Spinal cord (tissue), 10 donors: Measurements from ENCODE around the gene CEP164. TPM values are rescaled to one million over a fixed set of nuclear protein-coding genes. Genes with fewer than 3 reads are reported as not detected.
"Not testable (repeated sequence)": the region's sequence is repeated elsewhere in the genome, so short reads cannot be mapped to it uniquely, and the experiment has no call there.

Experiments used
- DNase-seq, 6 donors: peaks; one replicate each; pipeline versions ENCODE4 v3.0.0 to v3.0.0-alpha.2; 2013 to 2015; ENCODE audit warnings: low spot score in 6 of 6, low read depth in 4 of 6
- H3K27ac ChIP-seq: one replicate; pipeline ENCODE4 v1.5.1; 2013; ENCODE audit warnings: low read depth, low read length, control low read depth
- H3K27me3 ChIP-seq: one replicate; pipeline ENCODE4 v1.6.1; 2013; ENCODE audit warnings: low read length; ENCODE audit not compliant: control insufficient read depth, insufficient read depth
- H3K36me3 ChIP-seq: one replicate; pipeline ENCODE4 v1.6.1; 2013; ENCODE audit warnings: low read length; ENCODE audit not compliant: control insufficient read depth, insufficient read depth
- H3K4me1 ChIP-seq: one replicate; pipeline ENCODE4 v1.6.1; 2013; ENCODE audit warnings: low read length; ENCODE audit not compliant: control insufficient read depth, insufficient read depth
- H3K4me3 ChIP-seq: one replicate; pipeline ENCODE4 v1.5.1; 2013; ENCODE audit warnings: low read depth, low read length, control low read depth
- H3K9me3 ChIP-seq: one replicate; pipeline ENCODE4 v1.6.1; 2013; ENCODE audit warnings: low read length; ENCODE audit not compliant: control insufficient read depth, insufficient read depth
- WGBS: methylation state at CpG from one replicate; pipeline ENCODE4 v1.1.5; 2013; ENCODE audit warnings: missing lambda C conversion rate; ENCODE audit not compliant: insufficient coverage; 5-methylcytosine and 5-hydroxymethylcytosine counted together
- polyA plus RNA-seq, 2 donors: library from polyadenylated mRNA; unstranded; fragments of 120-200 nt; gene quantifications; one replicate each; pipeline ENCODE4 v1.2.1, GENCODE V29; 2013; ENCODE audit not compliant: insufficient read length in 2 of 2
- total RNA-seq, 2 donors: library from RNA; depleted of rRNA in 1 of 2; stranded (reverse); fragments of 120-200 nt in 1 of 2; fragments of >200 nt in 1 of 2; gene quantifications; one replicate each; pipeline versions ENCODE4 v1.2.3 to v1.2.4, GENCODE V29; 2013 to 2014
- donor health status: healthy.

The CEP164 gene
- total and polyA plus RNA-seq, 4 donors = 15.3 to 41.3 (median 29.7) TPM

DNA sequence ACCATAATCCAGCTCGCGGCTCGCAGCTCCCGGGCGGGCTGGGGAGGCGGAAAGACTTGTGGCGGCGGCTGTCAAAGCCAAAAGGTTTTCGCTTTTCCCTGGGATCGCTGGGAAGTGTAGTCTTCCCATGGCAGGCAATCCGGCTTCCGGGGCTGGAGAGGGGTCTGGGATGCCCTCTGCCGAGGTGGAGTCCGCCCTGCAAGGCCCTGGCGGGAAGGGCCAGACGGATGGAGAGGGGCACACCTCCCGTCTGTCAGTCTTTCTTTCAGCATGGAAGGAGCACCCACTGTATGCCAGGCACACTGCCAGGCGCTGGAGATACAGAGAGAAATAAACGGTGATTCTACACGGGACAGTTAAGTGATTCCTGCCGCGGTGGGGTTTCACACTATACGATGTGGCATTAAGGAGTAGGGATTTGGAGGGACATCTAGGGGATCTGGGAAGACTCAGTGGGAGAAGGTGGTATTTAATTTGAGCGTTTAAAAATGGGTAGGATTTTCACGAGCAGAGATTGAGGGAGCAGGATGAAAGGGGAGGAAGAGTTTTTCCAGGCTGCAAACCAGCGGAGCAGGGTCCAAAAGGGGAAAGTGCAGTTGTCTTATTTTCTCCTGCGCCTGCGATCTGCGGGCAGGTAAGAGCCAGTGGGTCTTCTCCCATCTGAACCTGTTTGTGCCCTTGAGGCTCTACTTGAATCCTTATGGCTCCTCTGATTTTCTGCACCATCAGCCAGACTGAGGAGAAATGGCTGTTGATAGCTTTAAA, 11.3 kb upstream of the CEP164 start, which contains the start of gene BACE1:
BACE1 (minus strand) TSS at position 60 of the 765 bp plus-strand sequence. CDS start 461 bp downstream, outside the sequence.
- H3K27ac ChIP-seq = peak within 1 kb of the TSS; percentile 33
- H3K27me3 ChIP-seq = no peaks in the 10 kb centered on the region
- H3K9me3 ChIP-seq = no peaks in the 10 kb centered on the region
- peak; percentile 70 to 97 (median 82) for DNase-seq
- peaks cover 7% of the 10 kb centered on the region for H3K36me3 ChIP-seq
- peak within 1 kb of the TSS; percentile 68 for H3K4me3 ChIP-seq
- WGBS = 7% methylated on average over 28 of the region's 29 CpGs
- peaks cover 27% of the 10 kb centered on the region for H3K4me1 ChIP-seq

DNA sequence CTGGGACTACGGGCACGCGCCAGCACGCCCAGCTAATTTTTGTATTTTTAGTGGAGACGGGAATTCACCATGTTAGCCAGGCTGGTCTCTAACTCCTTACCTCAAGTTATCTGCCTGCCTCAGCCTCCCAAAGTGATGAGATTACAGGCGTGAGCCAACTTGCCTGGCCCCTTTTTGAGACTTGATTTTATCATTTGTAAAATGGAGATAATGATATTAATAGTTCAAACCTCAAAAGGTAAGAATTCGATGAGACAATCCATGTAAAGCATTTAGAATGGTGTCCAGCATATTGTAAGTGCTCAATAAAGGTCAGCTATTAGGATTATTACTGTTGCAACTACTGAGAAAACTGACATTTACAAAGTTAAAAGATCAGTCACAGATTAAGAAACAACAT, 8.9 kb upstream of the CEP164 start:
- Histone ChIP-seq H3K27me3 (no peaks in the 10 kb centered on the region), H3K9me3 (no peaks in the 10 kb centered on the region), H3K36me3 (peaks cover 4% of the 10 kb centered on the region), H3K4me3 (no peak overlapping the region), H3K4me1 (peaks cover 27% of the 10 kb centered on the region), H3K27ac (no peak overlapping the region)
- DNase-seq = no peak
- 96% methylated on average over 4 of the region's 7 CpGs for WGBS

DNA sequence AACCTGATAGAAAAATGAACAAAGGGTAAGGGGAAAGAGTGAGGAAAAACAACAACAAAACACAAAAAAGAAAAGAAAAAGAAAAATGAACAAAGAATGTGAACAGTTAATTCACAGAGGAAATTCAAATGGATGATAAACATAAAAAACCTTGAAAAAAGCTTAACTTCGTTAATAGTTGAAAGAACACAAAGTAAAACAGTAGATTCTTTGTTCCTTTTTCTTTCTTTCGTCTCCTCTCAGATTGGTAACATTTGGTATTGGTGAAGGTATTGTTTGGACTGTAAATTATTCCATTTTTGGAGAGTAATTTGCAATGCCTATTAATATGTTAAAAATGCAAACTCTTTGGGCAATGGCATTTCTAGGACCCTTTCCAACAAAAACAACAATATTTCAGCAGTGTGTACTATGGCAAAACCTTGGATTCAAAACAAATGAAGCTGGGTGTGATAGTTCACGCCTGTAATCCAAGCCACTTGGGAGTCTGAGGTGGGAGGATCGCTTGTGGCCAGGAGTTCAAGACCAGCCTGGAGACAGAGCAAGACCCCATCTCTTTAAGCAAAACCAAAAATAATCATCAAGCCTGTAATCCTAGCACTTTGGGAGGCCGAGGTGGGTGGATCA, 8.3 kb upstream of the CEP164 start:
- Histone ChIP-seq H3K27me3 (no peaks in the 10 kb centered on the region), H3K27ac (no peak overlapping the region), H3K4me1 (peaks cover 22% of the 10 kb centered on the region), H3K9me3 (no peaks in the 10 kb centered on the region), H3K36me3 (peaks cover 3% of the 10 kb centered on the region), H3K4me3 (no peak overlapping the region)
- WGBS = 100% methylated on average over 1 of the region's 5 CpGs
- peak in 1 of 6 donors; percentile 7 for DNase-seq

DNA sequence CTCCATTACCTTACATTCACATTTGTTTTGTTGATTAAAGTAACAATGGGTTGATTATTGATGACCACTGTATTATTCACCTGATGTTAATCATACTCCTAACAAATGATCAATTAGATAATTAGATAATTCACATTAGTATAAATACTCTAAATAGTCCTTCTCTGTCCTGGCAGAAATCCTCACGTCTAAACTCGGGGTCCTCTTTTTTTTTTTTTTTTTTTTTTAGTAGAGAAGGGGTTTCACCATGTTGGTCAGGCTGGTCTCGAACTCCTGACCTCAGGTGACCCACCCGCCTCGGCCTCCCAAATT, 443 bp upstream of the CEP164 start:
- WGBS = 0% methylated on average over 2 of the region's 5 CpGs
- Histone ChIP-seq H3K4me1 (peaks cover 18% of the 10 kb centered on the region), H3K4me3 (peak overlapping the region; percentile 92), H3K27ac (peak overlapping the region; percentile 96)
- not testable (repeated sequence) for H3K36me3 ChIP-seq, H3K27me3 ChIP-seq, H3K9me3 ChIP-seq, DNase-seq

DNA sequence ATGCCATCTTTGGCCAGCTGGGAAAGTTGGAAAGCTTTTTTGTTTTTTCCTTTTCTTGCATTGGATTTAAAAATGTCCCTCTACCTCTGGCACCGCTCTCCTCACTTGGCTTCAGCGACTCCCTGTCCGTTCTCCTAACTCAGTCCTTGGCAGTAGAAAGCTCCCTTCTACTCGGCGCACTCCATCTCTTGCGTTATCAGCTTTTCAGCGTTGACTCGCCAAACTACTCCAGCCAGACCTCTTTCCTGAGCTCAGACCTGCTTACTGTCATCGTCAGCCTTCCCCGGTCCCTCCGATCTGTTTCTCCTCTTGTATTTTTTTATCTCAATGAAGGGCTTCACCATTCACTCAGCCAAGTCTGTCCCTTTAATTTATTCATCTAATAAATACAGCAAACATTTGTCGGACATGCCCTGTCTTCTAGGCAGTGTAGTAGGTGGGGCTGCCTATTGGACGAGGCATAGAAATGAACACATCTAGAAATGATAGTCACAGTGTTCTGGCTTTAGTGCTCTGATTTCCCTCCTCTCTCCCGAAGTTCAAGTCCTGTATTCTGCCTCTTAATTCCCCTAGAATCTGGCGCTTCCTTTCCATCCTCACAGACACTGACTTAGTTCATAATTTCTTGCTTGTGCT, 839 bp downstream of the CEP164 start:
- H3K9me3 ChIP-seq = no peaks in the 10 kb centered on the region
- peaks cover 2% of the 10 kb centered on the region for H3K36me3 ChIP-seq
- peak overlapping the region; percentile 92 for H3K4me3 ChIP-seq
- no peaks in the 10 kb centered on the region for H3K27me3 ChIP-seq
- peaks cover 18% of the 10 kb centered on the region for H3K4me1 ChIP-seq
- WGBS = 13% methylated on average over 12 of the region's 15 CpGs
- peak in 2 of 6 donors; percentile 22 to 61 for DNase-seq
- H3K27ac ChIP-seq = peak overlapping the region; percentile 96

DNA sequence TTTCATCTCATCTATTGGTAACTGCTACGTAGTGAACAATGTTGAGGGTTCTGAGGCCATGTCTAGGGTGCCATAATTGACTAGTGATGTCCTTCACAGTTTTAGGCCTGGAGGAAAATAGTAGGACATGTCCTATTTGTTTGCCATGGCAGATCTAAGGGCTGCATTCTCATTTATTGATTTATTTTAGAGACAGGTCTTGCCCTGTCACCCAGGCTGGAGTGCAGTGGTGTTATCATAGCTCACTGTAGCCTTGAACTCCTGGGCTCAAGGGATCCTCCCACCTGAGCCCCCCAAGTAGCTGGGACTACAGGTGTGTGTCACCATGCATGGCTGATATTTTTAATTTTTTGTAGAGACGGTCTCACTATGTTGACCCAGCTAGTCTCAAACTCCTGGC, 5.2 kb downstream of the CEP164 start:
- Histone ChIP-seq H3K4me1 (peaks cover 18% of the 10 kb centered on the region), H3K9me3 (no peaks in the 10 kb centered on the region), H3K4me3 (no peak overlapping the region), H3K27me3 (no peaks in the 10 kb centered on the region), H3K27ac (no peak overlapping the region), H3K36me3 (peaks cover 15% of the 10 kb centered on the region)
- WGBS = 42% methylated on average over 2 of the region's 2 CpGs
- DNase-seq = no peak

DNA sequence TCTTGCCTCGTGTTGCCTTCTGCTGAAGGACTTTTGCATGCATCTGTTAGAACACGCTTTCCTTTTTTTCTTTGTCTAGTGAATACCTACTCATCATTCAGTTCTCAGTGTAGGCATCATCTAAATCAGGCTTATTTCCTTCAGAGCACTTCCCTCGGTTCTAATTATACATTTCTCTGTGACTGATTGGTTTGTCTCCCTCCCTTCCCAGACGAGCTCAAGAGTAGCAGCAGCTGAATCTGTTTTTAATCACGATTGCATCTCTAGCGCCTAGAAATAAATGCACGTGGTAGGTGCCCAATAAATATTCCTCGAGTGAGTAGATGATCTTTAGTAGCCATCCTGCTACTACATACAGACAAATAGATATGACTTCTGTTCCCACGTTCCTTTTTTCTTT, 6.3 kb downstream of the CEP164 start:
- no peaks in the 10 kb centered on the region for H3K9me3 ChIP-seq
- peaks cover 19% of the 10 kb centered on the region for H3K36me3 ChIP-seq
- H3K27ac ChIP-seq = no peak overlapping the region
- H3K4me3 ChIP-seq = no peak overlapping the region
- peak in 2 of 6 donors; percentile 38 to 75 for DNase-seq
- no peaks in the 10 kb centered on the region for H3K27me3 ChIP-seq
- 59% methylated on average over 6 of the region's 9 CpGs for WGBS
- H3K4me1 ChIP-seq = peaks cover 11% of the 10 kb centered on the region

DNA sequence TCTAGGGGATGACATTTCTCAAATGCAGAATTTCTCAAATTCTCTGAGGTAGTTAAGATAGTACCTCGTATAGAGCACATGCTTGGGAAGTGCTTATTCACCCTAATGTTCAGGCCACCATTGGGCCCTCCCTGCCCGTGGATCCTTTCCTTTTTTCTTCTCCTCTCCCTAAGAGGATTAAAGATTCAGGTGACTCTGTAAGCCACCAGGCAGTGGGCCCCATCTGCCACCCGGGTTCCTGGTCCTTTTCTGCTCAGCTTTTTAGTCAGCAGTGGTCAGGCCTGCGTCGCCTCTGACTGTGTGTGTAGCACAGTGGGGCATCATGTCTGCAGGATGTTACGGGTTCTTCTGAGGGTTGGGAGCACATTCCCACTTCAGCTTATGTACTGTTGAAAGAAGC, 7.2 kb downstream of the CEP164 start:
- no peak overlapping the region for H3K4me3 ChIP-seq
- H3K36me3 ChIP-seq = peaks cover 22% of the 10 kb centered on the region
- no peaks in the 10 kb centered on the region for H3K9me3 ChIP-seq
- no peaks in the 10 kb centered on the region for H3K27me3 ChIP-seq
- 100% methylated on average over 3 of the region's 6 CpGs for WGBS
- DNase-seq = no peak
- no peak overlapping the region for H3K27ac ChIP-seq
- H3K4me1 ChIP-seq = peaks cover 4% of the 10 kb centered on the region

DNA sequence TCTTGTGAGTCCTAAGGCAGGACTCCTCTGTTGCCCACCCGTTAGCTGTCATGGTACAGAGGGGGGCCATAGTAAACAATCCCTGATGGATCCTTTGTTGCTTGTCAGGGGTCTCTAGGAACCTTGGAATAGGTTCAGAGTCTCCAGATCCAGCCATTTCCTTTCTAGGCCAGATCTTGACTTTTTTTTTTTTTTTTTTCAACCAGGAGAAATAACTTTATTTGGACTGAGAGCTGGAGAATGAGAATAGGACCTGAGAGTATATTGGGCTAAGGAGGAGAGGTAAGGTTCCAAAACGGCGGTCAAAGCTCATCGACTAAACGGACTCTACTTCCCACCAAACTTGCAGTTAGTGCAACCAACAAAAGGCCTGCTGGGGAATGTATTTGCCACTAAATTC, 7.7 kb downstream of the CEP164 start:
- peaks cover 25% of the 10 kb centered on the region for H3K36me3 ChIP-seq
- H3K4me3 ChIP-seq = no peak overlapping the region
- no peaks in the 10 kb centered on the region for H3K27me3 ChIP-seq
- no peak overlapping the region for H3K27ac ChIP-seq
- no peaks in the 10 kb centered on the region for H3K9me3 ChIP-seq
- DNase-seq = no peak
- WGBS = 96% methylated on average over 4 of the region's 5 CpGs
- peaks cover under 1% of the 10 kb centered on the region for H3K4me1 ChIP-seq
